CD14-positive monocyte (primary cell): Measurements from ENCODE around the gene OGFOD3. TPM values are rescaled to one million over a fixed set of nuclear protein-coding genes. Genes with fewer than 3 reads are reported as not detected.

Experiments
- DNase-seq, 3 donors: peaks; one replicate each; pipeline ENCODE4 v3.0.0-alpha.2; 2011 to 2022
- H2AFZ ChIP-seq: 2 replicates; pipeline ENCODE4 v1.6.0; 2012; ENCODE audit warnings: mild to moderate bottlenecking, low read depth, low read length, inconsistent platforms; ENCODE audit not compliant: insufficient read depth, poor library complexity, severe bottlenecking
- H3K27ac ChIP-seq, 2 donors: 1 replicate in 1 of 2; 2 replicates in 1 of 2; pipeline ENCODE4 v1.5.1; 2012 to 2013; ENCODE audit warnings: low read length in 2 of 2, control low read depth in 1 of 2, inconsistent platforms in 1 of 2, low read depth in 1 of 2, mild to moderate bottlenecking in 1 of 2
- H3K27me3 ChIP-seq, 2 donors: one replicate each; pipeline versions ENCODE4 v1.6.0 to v1.6.1; 2011 to 2013; ENCODE audit warnings: low read length in 2 of 2; ENCODE audit not compliant: control insufficient read depth in 2 of 2, insufficient read depth in 2 of 2
- H3K36me3 ChIP-seq, 2 donors: replicated peaks in 1 of 2; 1 replicate in 1 of 2; 2 replicates in 1 of 2; pipeline versions ENCODE4 v1.5.1 to v1.6.1; 2012 to 2013; ENCODE audit warnings: low read length in 2 of 2, control low read depth in 1 of 2, inconsistent platforms in 1 of 2, mild to moderate bottlenecking in 1 of 2; ENCODE audit not compliant: insufficient read depth in 2 of 2, control insufficient read depth in 1 of 2
- H3K4me1 ChIP-seq, 2 donors: 1 replicate in 1 of 2; 2 replicates in 1 of 2; pipeline versions ENCODE4 v1.5.1 to v1.6.1; 2012 to 2013; ENCODE audit warnings: low read length in 2 of 2, control low read depth in 1 of 2, inconsistent platforms in 1 of 2, mild to moderate bottlenecking in 1 of 2, moderate library complexity in 1 of 2; ENCODE audit not compliant: insufficient read depth in 2 of 2, control insufficient read depth in 1 of 2
- H3K4me2 ChIP-seq: replicated peaks from 2 replicates; pipeline ENCODE3; 2012; ENCODE audit warnings: low read length, moderate library complexity, mild to moderate bottlenecking; ENCODE audit not compliant: poor library complexity, severe bottlenecking; ENCODE audit errors: extremely low read depth
- H3K4me3 ChIP-seq, 3 experiments: fragments of 200-600 bp in 1 of 3; sonication (generic) in 1 of 3; replicated peaks in 1 of 3; 1 replicate in 2 of 3; 2 replicates in 1 of 3; pipeline ENCODE4 v1.5.1; 2011 to 2013; ENCODE audit warnings: low read length in 3 of 3, mild to moderate bottlenecking in 3 of 3, control low read depth in 2 of 3, low read depth in 2 of 3, inconsistent platforms in 1 of 3, moderate library complexity in 1 of 3
- H3K79me2 ChIP-seq: 2 replicates; pipeline ENCODE4 v1.6.0; 2012; ENCODE audit warnings: mild to moderate bottlenecking, control low read depth, inconsistent platforms, low read length, moderate library complexity; ENCODE audit not compliant: insufficient read depth
- H3K9ac ChIP-seq: 2 replicates; pipeline ENCODE4 v1.6.0; 2017; ENCODE audit warnings: low read length, mild to moderate bottlenecking; ENCODE audit not compliant: insufficient read depth, poor library complexity, severe bottlenecking
- H3K9me3 ChIP-seq, 2 donors: replicated peaks in 1 of 2; 1 replicate in 1 of 2; 2 replicates in 1 of 2; pipeline versions ENCODE4 v1.5.1 to v1.6.1; 2012 to 2013; ENCODE audit warnings: low read length in 2 of 2, control low read depth in 1 of 2; ENCODE audit not compliant: control insufficient read depth in 1 of 2, insufficient read depth in 1 of 2
- H4K20me1 ChIP-seq: 2 replicates; pipeline ENCODE4 v1.6.0; 2012; ENCODE audit warnings: mild to moderate bottlenecking, low read length, control low read depth, moderate library complexity; ENCODE audit not compliant: insufficient read depth
- H3K27ac Mint-ChIP-seq, 7 donors: one replicate each; pipeline ENCODE4 v1.8.0; 2020; ENCODE audit warnings: mild to moderate bottlenecking in 7 of 7, mixed read lengths in 7 of 7, moderate library complexity in 6 of 7, inconsistent platforms in 2 of 7
- H3K27me3 Mint-ChIP-seq, 3 donors: one replicate each; pipeline ENCODE4 v1.8.0; 2021 to 2022; ENCODE audit warnings: low read depth in 3 of 3, mild to moderate bottlenecking in 3 of 3, mixed read lengths in 3 of 3, moderate library complexity in 3 of 3, inconsistent platforms in 1 of 3
- H3K36me3 Mint-ChIP-seq, 2 donors: one replicate each; pipeline ENCODE4 v1.8.0; 2020; ENCODE audit warnings: mixed read lengths in 2 of 2, inconsistent platforms in 1 of 2, mild to moderate bottlenecking in 1 of 2
- H3K4me1 Mint-ChIP-seq: one replicate; pipeline ENCODE4 v1.8.0; 2020; ENCODE audit warnings: mild to moderate bottlenecking, mixed read lengths
- H3K4me3 Mint-ChIP-seq, 2 donors: one replicate each; pipeline ENCODE4 v1.8.0; 2020; ENCODE audit warnings: mild to moderate bottlenecking in 2 of 2, mixed read lengths in 2 of 2, moderate library complexity in 1 of 2
- H3K9me3 Mint-ChIP-seq, 7 donors: one replicate each; pipeline ENCODE4 v1.8.0; 2020 to 2022; ENCODE audit warnings: mixed read lengths in 7 of 7, mild to moderate bottlenecking in 6 of 7, moderate library complexity in 6 of 7, inconsistent platforms in 2 of 7
- CTCF ChIP-seq: fragments of 200-600 bp; IDR thresholded peaks from one replicate; pipeline ENCODE4 v1.8.0; 2022; ENCODE audit warnings: antibody characterized with exemption, mild to moderate bottlenecking
- WGBS: methylation state at CpG from one replicate; pipeline ENCODE4 v1.1.5; 2013; ENCODE audit warnings: missing lambda C conversion rate; ENCODE audit not compliant: insufficient coverage; 5-methylcytosine and 5-hydroxymethylcytosine counted together
- intact Hi-C, 2 donors: fragments of 100-400 bp; cut with micrococcal nuclease; formaldehyde crosslinking; loops; one replicate each; pipeline versions ENCODE4 v1.15.0 to v1.15.1; 2023
- polyA plus RNA-seq, 3 donors: library from polyadenylated mRNA; depleted of rRNA in 1 of 3; unstranded in 2 of 3; stranded (reverse) in 1 of 3; fragments of 300-500 nt in 2 of 3; fragments of >200 nt in 1 of 3; fragmentation: Illumina TruSeq in 2 of 3; gene quantifications; 1 replicate in 2 of 3; 2 replicates in 1 of 3; pipeline ENCODE4 v1.2.3, GENCODE V29; 2012 to 2021

OGFOD3 gene
- polyA plus RNA-seq, 3 donors: 17.9 to 36.4 (median 25.2) TPM

DNA sequence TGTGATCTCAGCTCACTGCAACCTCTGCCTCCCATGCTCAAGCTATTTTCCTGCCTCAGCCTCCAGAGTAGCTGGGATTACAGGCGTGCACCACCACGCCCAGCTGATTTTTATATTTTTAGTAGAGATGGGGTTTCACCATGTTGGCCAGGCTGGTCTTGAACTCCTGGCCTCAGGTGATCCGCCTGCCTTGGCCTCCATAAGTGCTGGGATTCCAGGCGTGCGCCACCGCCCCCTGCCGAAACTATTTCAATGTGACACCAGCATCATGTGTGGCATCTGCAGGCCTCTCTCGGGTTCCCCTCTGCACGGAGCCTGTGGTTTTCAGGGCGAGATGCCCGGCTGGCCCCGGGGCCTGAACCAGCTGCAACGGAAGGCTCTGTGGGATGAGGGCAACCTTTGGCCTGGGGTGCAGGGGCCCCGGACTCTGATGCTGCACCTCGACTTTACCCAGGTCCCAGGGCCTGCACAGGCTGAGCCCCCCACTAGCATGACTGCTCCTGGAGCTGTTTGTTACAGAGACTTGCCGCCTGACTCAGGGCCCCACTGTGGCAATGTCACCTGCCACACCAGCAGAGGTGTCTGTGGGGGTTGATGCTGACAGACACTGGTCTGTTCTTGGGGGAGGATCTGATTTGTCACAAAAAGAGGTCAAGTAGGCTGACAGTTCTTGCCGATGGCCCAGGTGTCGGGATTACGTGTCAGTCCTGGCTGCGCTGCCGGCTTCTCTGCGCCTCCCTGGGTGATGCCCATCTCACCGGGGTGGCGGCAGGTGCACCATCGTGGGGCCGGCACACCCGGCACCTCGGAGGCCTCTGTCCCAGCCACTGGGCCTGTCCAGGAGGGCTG is 68.0 kb downstream of the OGFOD3 start:
- Histone ChIP-seq H3K9me3 (no peaks in the 10 kb centered on the region), H4K20me1 (no peaks in the 10 kb centered on the region), H3K4me3 (no peak overlapping the region), H3K4me2 (no peak overlapping the region), H3K79me2 (no peaks in the 10 kb centered on the region), H3K36me3 (no peaks in the 10 kb centered on the region), H3K27me3 (peaks cover 0 to 5% of the 10 kb centered on the region in 2 donors), H3K4me1 (peaks cover 6 to 9% of the 10 kb centered on the region in 2 donors), H2AFZ (no peak overlapping the region), H3K27ac (no peak overlapping the region), H3K9ac (no peak overlapping the region)
- 74% methylated on average over 27 of the region's 28 CpGs for WGBS
- DNase-seq: no peak
- intact Hi-C loops: loop anchor here (2.0 to 10.0 kb wide), 4 partner anchors 62 to 424 kb away; no protein-coding TSS in a partner anchor
- peaks cover 5 to 18% (median 16%) of the 10 kb centered on the region in 3 donors for H3K27me3 Mint-ChIP-seq
- H3K4me3 Mint-ChIP-seq: peak overlapping the region in 1 of 2 donors; percentile 42
- no peak for TF ChIP-seq CTCF
- no peaks in the 10 kb centered on the region for H3K9me3 Mint-ChIP-seq
- H3K36me3 Mint-ChIP-seq: no peaks in the 10 kb centered on the region
- peak overlapping the region in 1 of 7 donors; percentile 49 for H3K27ac Mint-ChIP-seq
- peaks cover 10% of the 10 kb centered on the region for H3K4me1 Mint-ChIP-seq

- intact Hi-C loops: no loop called here
- no peak overlapping the region for H3K9ac ChIP-seq
- no peaks in the 10 kb centered on the region for H4K20me1 ChIP-seq
- Mint-ChIP-seq H3K27ac (peak overlapping the region in 1 of 7 donors; percentile 61), H3K9me3 (no peaks in the 10 kb centered on the region), H3K27me3 (peaks cover 5 to 19% (median 18%) of the 10 kb centered on the region in 3 donors), H3K4me1 (peaks cover 13% of the 10 kb centered on the region), H3K36me3 (no peaks in the 10 kb centered on the region), H3K4me3 (no peak overlapping the region)
- H3K79me2 ChIP-seq: no peaks in the 10 kb centered on the region
- H3K4me1 ChIP-seq: peaks cover 6 to 14% of the 10 kb centered on the region in 2 donors
- no peaks in the 10 kb centered on the region for H3K9me3 ChIP-seq
- TF ChIP-seq CTCF: no peak
- H3K27me3 ChIP-seq: peaks cover 0 to 5% of the 10 kb centered on the region in 2 donors
- DNase-seq: no peak
- no peak overlapping the region for H2AFZ ChIP-seq
- 92% methylated on average over 4 of the region's 11 CpGs for WGBS
- no peak overlapping the region for H3K4me3 ChIP-seq
- no peak overlapping the region for H3K27ac ChIP-seq
- no peaks in the 10 kb centered on the region for H3K36me3 ChIP-seq
- H3K4me2 ChIP-seq: no peak overlapping the region
Measured at GRCh38 chr17:82349287-82349701, 69.1 kb downstream of the OGFOD3 start.
